ENCODE results near the gene FAM120C.

The FAM120C gene

DNA sequence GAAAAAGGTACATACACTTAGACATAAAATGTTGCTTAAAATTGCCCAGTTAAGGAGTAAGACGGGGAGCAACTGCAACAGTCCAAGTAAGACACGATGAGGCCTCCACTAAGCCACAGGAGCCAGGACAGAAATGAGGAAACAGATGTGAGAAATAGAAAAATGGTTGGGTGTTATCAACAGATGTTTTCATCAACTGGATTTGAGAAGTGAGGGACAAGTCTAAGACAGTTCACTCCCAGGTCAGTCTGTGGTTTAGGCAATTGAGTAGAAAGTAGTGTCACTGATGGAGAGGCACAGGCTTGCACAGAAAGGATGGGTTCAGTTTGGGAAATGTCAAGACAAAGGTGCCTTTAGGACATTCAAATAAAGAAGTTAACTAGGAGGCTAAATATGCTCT is 115.3 kb downstream of the FAM120C start:
- no peaks in the 10 kb centered on the region for H3K9me3 ChIP-seq (ENCODE audit: control insufficient read depth, low read length)
- H3K27ac ChIP-seq (ENCODE audit: low read depth, low read length, severe bottlenecking): no peak overlapping the region
- H3K36me3 ChIP-seq (ENCODE audit: control insufficient read depth, insufficient read depth, low read length): no peaks in the 10 kb centered on the region
- H3K4me1 ChIP-seq (ENCODE audit: control insufficient read depth, insufficient read depth, low read length, poor library complexity, severe bottlenecking): no peaks in the 10 kb centered on the region
- 71 to 100% methylated on average over 1 of the region's 2 CpGs for WGBS, 2 experiments (ENCODE audit: insufficient coverage in 2 of 2)
- H3K4me3 ChIP-seq (ENCODE audit: extremely low read depth, insufficient read depth, low read length, poor library complexity, severe bottlenecking): no peak overlapping the region

DNA sequence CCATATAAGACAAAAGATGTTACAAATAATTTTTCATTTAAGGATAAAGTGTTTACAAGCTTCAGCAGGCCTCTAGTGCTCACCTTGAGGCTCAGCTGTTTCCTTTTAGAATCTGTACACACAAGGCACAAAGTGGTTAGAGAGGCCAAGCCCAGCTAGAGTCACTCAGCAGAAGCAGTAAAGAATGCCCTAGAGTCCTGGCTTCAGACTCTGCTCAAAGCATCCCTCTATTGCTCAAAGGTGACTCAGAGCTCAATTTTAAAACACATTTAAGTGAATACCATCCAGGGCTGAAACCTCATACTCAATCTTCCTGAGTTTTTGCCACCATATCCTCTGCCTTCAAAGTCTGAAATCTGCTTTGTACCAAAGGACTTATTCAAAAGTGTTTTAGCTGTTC is 116.2 kb downstream of the FAM120C start:
- Histone ChIP-seq H3K4me3 (ENCODE audit: extremely low read depth, insufficient read depth, low read length, poor library complexity, severe bottlenecking) (no peak overlapping the region), H3K4me1 (ENCODE audit: control insufficient read depth, insufficient read depth, low read length, poor library complexity, severe bottlenecking) (no peaks in the 10 kb centered on the region), H3K9me3 (ENCODE audit: control insufficient read depth, low read length) (no peaks in the 10 kb centered on the region), H3K27ac (ENCODE audit: low read depth, low read length, severe bottlenecking) (no peak overlapping the region), H3K36me3 (ENCODE audit: control insufficient read depth, insufficient read depth, low read length) (no peaks in the 10 kb centered on the region)

DNA sequence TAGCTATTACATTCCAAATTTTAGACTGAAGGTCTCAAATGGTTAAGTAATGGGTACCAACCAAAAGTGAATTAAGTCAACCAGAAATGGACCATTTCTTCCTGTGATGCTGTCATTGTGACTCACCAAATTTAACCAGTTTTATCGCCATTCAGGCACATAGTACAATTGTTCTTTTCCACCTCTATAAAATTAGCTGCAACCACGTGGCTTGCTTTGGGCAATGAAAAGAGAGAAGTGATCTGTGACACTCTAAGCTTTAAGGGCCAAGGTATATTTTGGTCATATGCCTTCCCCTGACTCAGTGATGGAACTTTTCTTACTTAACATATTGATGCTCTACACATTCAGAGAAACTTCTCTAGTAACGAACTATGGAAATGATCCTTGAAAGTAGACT is 118.5 kb downstream of the FAM120C start:
- H3K4me3 ChIP-seq (ENCODE audit: extremely low read depth, insufficient read depth, low read length, poor library complexity, severe bottlenecking): no peak overlapping the region
- H3K4me1 ChIP-seq (ENCODE audit: control insufficient read depth, insufficient read depth, low read length, poor library complexity, severe bottlenecking): no peaks in the 10 kb centered on the region
- peak overlapping the region; percentile 29 for H3K27ac ChIP-seq (ENCODE audit: low read depth, low read length, severe bottlenecking)
- H3K36me3 ChIP-seq (ENCODE audit: control insufficient read depth, insufficient read depth, low read length): no peaks in the 10 kb centered on the region
- WGBS, 2 experiments (ENCODE audit: insufficient coverage in 2 of 2): no CpG with 5 or more reads among the region's 3 CpGs
- H3K9me3 ChIP-seq (ENCODE audit: control insufficient read depth, low read length): no peaks in the 10 kb centered on the region

DNA sequence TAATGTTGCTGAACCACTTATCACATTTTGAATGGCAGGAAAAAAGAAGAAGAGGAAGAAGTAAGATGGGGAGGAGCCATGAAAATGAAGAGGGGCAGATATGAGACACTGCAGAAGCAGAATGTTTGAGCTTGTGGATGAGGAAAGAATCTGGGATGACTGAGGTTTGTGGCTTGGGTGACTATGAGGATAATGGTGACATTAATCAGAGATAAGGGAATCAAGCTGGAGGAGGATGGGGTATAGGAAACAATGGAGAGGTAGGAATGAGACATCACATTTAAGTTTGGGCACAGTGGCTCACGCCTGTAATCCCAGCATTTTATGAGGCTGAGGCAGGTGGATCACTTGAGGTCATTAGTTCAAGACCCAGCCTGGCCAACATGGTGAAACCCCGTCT is 119.7 kb downstream of the FAM120C start:
- no peaks in the 10 kb centered on the region for H3K4me1 ChIP-seq (ENCODE audit: control insufficient read depth, insufficient read depth, low read length, poor library complexity, severe bottlenecking)
- H3K9me3 ChIP-seq (ENCODE audit: control insufficient read depth, low read length): no peaks in the 10 kb centered on the region
- no peak overlapping the region for H3K4me3 ChIP-seq (ENCODE audit: extremely low read depth, insufficient read depth, low read length, poor library complexity, severe bottlenecking)
- no peak overlapping the region for H3K27ac ChIP-seq (ENCODE audit: low read depth, low read length, severe bottlenecking)
- 83% methylated on average over 1 to 2 of the region's 2 CpGs for WGBS, 2 experiments (ENCODE audit: insufficient coverage in 2 of 2)
- no peaks in the 10 kb centered on the region for H3K36me3 ChIP-seq (ENCODE audit: control insufficient read depth, insufficient read depth, low read length)

DNA sequence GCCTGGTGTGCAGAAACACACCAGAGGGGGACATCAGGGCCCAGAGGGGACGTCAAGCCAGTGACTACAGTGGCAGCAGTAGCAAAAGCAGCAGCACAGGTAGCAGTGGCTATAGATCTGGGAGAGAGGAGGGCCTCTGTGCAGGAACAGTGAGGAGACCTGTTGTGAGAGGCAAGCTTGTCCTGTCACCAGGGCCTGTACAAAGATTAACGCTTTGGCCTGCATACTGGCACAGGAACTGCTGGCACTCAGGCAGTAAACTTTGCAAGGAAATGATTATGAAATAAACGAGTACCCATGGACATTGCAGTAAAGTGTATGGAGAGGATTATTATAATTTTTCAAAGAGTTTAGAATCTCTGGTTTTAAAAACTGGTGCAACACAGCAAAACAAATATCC is 133.3 kb downstream of the FAM120C start:
- H3K36me3 ChIP-seq (ENCODE audit: control insufficient read depth, insufficient read depth, low read length): no peaks in the 10 kb centered on the region
- no peak overlapping the region for H3K27ac ChIP-seq (ENCODE audit: low read depth, low read length, severe bottlenecking)
- H3K4me1 ChIP-seq (ENCODE audit: control insufficient read depth, insufficient read depth, low read length, poor library complexity, severe bottlenecking): peaks cover 5% of the 10 kb centered on the region
- H3K9me3 ChIP-seq (ENCODE audit: control insufficient read depth, low read length): no peaks in the 10 kb centered on the region
- WGBS, 2 experiments (ENCODE audit: insufficient coverage in 2 of 2): 50 to 80% methylated on average over 1 of the region's 3 CpGs
- no peak overlapping the region for H3K4me3 ChIP-seq (ENCODE audit: extremely low read depth, insufficient read depth, low read length, poor library complexity, severe bottlenecking)

DNA sequence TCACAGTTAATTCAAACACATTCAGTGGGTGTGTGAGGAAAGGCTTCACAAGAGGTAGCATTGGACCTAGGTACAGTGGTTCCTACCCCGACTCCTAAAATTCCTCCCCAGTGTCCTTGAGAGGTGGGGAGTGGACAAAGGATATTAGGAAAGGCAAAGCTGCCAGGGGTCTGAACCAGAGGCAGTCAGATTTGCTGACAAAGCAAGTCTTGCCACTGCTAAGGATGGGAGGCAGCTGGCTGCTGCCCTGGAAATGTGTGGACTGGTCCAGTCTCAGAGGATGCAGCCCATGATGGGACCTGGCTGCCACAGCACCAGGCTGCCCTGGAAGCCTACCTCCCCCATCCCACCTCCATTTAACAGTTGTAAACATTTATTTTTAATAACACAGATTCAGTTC is 134.6 kb downstream of the FAM120C start:
- Histone ChIP-seq H3K9me3 (ENCODE audit: control insufficient read depth, low read length) (no peaks in the 10 kb centered on the region), H3K4me3 (ENCODE audit: extremely low read depth, insufficient read depth, low read length, poor library complexity, severe bottlenecking) (no peak overlapping the region), H3K36me3 (ENCODE audit: control insufficient read depth, insufficient read depth, low read length) (no peaks in the 10 kb centered on the region), H3K4me1 (ENCODE audit: control insufficient read depth, insufficient read depth, low read length, poor library complexity, severe bottlenecking) (peaks cover 5% of the 10 kb centered on the region), H3K27ac (ENCODE audit: low read depth, low read length, severe bottlenecking) (no peak overlapping the region)
- WGBS, 2 experiments (ENCODE audit: insufficient coverage in 2 of 2): no CpG with 5 or more reads among the region's 1 CpG

DNA sequence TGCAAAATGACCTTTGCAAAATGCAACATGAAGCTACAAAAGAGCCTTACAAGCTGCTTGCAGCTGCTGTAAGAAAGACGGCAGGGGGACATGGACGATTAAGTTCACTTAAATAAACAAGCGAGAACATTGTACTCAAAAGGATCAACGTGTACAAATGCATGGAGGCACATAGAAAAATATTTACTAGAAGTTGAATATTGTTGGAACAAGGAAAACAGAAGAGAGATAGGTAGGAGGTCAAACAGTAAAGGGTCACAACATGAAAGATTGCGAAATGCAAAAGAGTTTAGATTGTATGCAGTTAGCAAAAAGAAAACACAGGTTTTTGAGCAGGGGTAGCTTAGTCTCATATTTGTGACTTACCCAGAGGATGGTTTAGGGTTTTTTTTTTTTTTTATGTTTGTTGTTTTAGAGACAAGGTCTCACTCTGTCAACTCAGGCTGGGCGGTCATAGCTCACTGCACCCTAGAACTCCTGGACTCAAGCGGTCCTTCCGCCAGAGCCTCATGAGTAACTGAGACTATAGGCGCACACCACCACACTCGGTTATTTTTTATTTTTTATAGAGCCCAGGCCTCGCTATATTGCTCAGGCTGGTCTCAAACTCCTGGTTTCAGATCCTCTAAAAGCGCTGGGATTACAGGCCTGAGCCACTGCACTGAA is 137.4 kb downstream of the FAM120C start:
- Histone ChIP-seq H3K27ac (ENCODE audit: low read depth, low read length, severe bottlenecking) (peak overlapping the region; percentile 96), H3K9me3 (ENCODE audit: control insufficient read depth, low read length) (no peaks in the 10 kb centered on the region), H3K36me3 (ENCODE audit: control insufficient read depth, insufficient read depth, low read length) (peaks cover 10% of the 10 kb centered on the region), H3K4me3 (ENCODE audit: extremely low read depth, insufficient read depth, low read length, poor library complexity, severe bottlenecking) (no peak overlapping the region), H3K4me1 (ENCODE audit: control insufficient read depth, insufficient read depth, low read length, poor library complexity, severe bottlenecking) (peaks cover 5% of the 10 kb centered on the region)
- 97% methylated on average over 9 of the region's 12 CpGs for WGBS, 2 experiments (ENCODE audit: insufficient coverage in 2 of 2)

DNA sequence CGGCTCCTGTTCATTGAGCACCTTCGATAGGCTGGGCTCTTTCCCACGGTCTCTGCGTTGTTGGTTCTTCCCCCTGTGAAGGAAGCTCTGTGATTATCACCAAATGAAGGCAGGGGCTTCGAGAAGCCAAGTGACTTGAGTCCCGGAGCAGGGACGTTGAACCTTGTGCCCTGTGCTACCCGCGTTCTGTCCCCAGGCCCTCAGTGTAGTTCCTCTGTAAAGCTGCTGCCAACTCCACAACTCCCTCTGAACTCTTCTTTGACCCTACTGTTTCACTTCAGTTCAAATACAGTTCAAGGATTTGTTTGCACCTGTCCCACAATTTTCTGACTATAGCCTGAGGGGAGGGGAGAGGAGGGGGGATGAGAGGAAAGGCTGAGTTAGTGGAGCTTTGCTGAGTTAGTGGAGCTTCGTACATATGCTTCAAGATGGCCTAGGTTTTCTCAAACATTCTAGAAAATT is 138.1 kb downstream of the FAM120C start:
- Histone ChIP-seq H3K9me3 (ENCODE audit: control insufficient read depth, low read length) (no peaks in the 10 kb centered on the region), H3K4me1 (ENCODE audit: control insufficient read depth, insufficient read depth, low read length, poor library complexity, severe bottlenecking) (peaks cover 5% of the 10 kb centered on the region), H3K36me3 (ENCODE audit: control insufficient read depth, insufficient read depth, low read length) (peaks cover 18% of the 10 kb centered on the region), H3K27ac (ENCODE audit: low read depth, low read length, severe bottlenecking) (peak overlapping the region; percentile 96), H3K4me3 (ENCODE audit: extremely low read depth, insufficient read depth, low read length, poor library complexity, severe bottlenecking) (peak overlapping the region; percentile 57)
- 4% methylated on average over 5 of the region's 10 CpGs; no CpG with 5 or more reads in 1 of the 2 experiments for WGBS, 2 experiments (ENCODE audit: insufficient coverage in 2 of 2)

DNA sequence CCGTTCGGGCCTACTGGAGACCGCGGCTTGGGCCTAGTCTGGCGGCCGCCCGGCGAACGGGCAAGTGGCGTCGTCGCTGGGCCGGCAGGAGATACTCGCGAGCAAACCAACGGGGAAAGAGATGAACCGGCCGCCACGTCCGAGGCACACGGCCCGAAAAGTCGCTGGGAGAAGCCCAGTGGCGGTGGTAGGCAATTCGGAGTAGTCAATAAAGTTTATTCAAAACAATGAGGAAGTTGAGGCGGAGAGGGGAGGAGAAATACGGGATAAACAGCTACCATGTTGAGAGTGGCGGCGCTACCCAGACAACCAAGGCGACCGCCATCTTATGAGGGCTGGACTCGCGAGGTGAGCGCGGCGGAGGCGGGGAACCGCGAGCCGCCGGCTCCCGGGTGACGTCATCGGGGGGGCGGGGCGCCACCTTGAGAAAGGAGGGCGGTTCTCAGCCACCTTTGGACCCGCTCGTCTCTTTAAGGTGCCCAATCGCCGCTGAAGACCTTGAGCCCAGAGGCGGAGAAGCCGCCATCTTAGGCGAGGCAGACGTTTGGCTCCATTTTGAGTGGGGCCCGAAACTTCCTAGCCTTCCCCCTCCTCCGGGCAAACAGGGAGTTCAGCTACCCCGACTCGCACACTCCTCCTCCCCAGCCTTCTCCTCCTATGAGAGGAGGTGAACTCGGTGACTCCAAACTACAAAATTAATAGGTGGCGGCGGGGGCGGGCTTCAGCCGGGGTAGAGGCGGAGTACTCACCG is 138.8 kb downstream of the FAM120C start, which contains the start of gene PHF8:
Gene PHF8, minus strand, starts transcription at position 348 of the 751 bp plus-strand sequence. CDS start 1,745 bp downstream, outside the sequence.
- WGBS, 2 experiments (ENCODE audit: insufficient coverage in 2 of 2): 0 to 1% methylated on average over 18 to 24 of the region's 66 CpGs
- peaks cover 5% of the 10 kb centered on the region for H3K4me1 ChIP-seq (ENCODE audit: control insufficient read depth, insufficient read depth, low read length, poor library complexity, severe bottlenecking)
- H3K36me3 ChIP-seq (ENCODE audit: control insufficient read depth, insufficient read depth, low read length): peaks cover 22% of the 10 kb centered on the region
- H3K4me3 ChIP-seq (ENCODE audit: extremely low read depth, insufficient read depth, low read length, poor library complexity, severe bottlenecking): peak within 1 kb of the TSS; percentile 57
- no peaks in the 10 kb centered on the region for H3K9me3 ChIP-seq (ENCODE audit: control insufficient read depth, low read length)
- peak within 1 kb of the TSS; percentile 96 for H3K27ac ChIP-seq (ENCODE audit: low read depth, low read length, severe bottlenecking)

DNA sequence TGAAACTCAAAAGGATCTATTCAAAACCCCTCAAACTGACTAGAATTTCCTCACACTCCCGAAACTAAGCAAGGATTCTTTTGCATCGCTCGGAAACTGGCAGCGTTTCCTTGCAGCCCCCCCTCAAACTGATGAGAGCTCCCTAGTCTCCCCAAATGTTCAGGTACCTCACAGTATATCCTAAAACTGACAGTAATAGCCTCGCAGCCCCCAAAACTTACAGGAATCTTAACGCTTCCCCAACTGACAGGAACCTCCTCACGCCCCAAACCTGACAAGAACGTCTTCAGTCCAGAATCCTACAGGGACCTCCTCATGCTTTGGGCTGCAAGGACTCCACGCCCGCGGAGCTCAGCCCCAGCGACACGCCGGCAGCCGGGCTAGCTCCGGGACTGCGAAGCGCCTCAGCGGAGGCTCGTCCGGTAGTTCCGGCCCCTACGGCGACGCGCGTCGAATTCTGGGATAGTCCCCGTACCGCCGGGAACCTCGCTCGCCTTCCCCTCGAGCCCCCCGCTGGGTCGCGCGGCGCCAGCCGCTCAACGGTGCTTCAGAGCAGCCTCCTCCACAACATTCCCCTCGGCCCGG is 139.4 kb downstream of the FAM120C start:
- no peaks in the 10 kb centered on the region for H3K9me3 ChIP-seq (ENCODE audit: control insufficient read depth, low read length)
- peak overlapping the region; percentile 96 for H3K27ac ChIP-seq (ENCODE audit: low read depth, low read length, severe bottlenecking)
- peak overlapping the region; percentile 57 for H3K4me3 ChIP-seq (ENCODE audit: extremely low read depth, insufficient read depth, low read length, poor library complexity, severe bottlenecking)
- H3K36me3 ChIP-seq (ENCODE audit: control insufficient read depth, insufficient read depth, low read length): peaks cover 25% of the 10 kb centered on the region
- WGBS, 2 experiments (ENCODE audit: insufficient coverage in 2 of 2): 0 to 1% methylated on average over 11 to 23 of the region's 43 CpGs
- H3K4me1 ChIP-seq (ENCODE audit: control insufficient read depth, insufficient read depth, low read length, poor library complexity, severe bottlenecking): peaks cover 5% of the 10 kb centered on the region
